Smooth muscle cell (in vitro differentiated cells): ENCODE data around the gene GRK5. TPM values are rescaled to one million over a fixed set of nuclear protein-coding genes. Genes with fewer than 3 reads are reported as not detected.

ENCODE experiments used
- DNase-seq: peaks from one replicate; lab custom pipeline; 2025; ENCODE audit not compliant: unreplicated experiment; lab: John Stamatoyannopoulos, UW
- H2AFZ ChIP-seq: fragments of 200-600 bp; sonication (generic); 2 replicates; pipeline ENCODE4 v1.6.0; 2016; ENCODE audit warnings: antibody characterized with exemption, low read depth, mild to moderate bottlenecking
- H3F3A ChIP-seq: fragments of 200-600 bp; sonication (generic); 2 replicates; pipeline ENCODE4 v1.6.0; 2017; ENCODE audit warnings: antibody characterized with exemption, low read depth
- H3K27ac ChIP-seq: fragments of 200-600 bp; sonication (generic); 2 replicates; pipeline ENCODE4 v1.5.1; 2016; ENCODE audit warnings: low read depth, mild to moderate bottlenecking
- H3K27me3 ChIP-seq: fragments of 200-600 bp; sonication (generic); 2 replicates; pipeline ENCODE4 v1.6.1; 2016; ENCODE audit warnings: low read depth, mild to moderate bottlenecking
- H3K36me3 ChIP-seq: fragments of 200-600 bp; sonication (generic); 2 replicates; pipeline ENCODE4 v1.5.1; 2016; ENCODE audit warnings: low read depth
- H3K4me1 ChIP-seq: fragments of 200-600 bp; sonication (generic); 2 replicates; pipeline ENCODE4 v1.5.1; 2016; ENCODE audit warnings: low read depth
- H3K4me2 ChIP-seq: fragments of 200-600 bp; sonication (generic); 2 replicates; pipeline ENCODE4 v1.6.0; 2016; ENCODE audit warnings: mild to moderate bottlenecking
- H3K4me3 ChIP-seq: fragments of 200-600 bp; sonication (generic); 2 replicates; pipeline ENCODE4 v1.5.1; 2016; ENCODE audit warnings: mild to moderate bottlenecking
- H3K79me2 ChIP-seq: fragments of 200-600 bp; sonication (generic); 2 replicates; pipeline ENCODE4 v1.6.0; 2016; ENCODE audit warnings: low read depth, mild to moderate bottlenecking
- H3K9ac ChIP-seq: fragments of 200-600 bp; sonication (generic); 2 replicates; pipeline ENCODE4 v1.6.0; 2016; ENCODE audit warnings: low read depth
- H3K9me3 ChIP-seq: fragments of 200-600 bp; sonication (generic); replicated peaks from 2 replicates; pipeline ENCODE4 v1.5.1; 2016; ENCODE audit warnings: low read depth
- H4K20me1 ChIP-seq: fragments of 200-600 bp; sonication (generic); 2 replicates; pipeline ENCODE4 v1.6.0; 2016; ENCODE audit warnings: low read depth
- CTCF ChIP-seq: fragments of 200-600 bp; sonication (generic); IDR thresholded peaks from 2 replicates; pipeline ENCODE4 v1.5.1; 2017; ENCODE audit warnings: borderline replicate concordance, mild to moderate bottlenecking, antibody characterized with exemption; ENCODE audit not compliant: insufficient read depth, poor library complexity, severe bottlenecking
- WGBS: methylation state at CpG from one replicate; pipeline ENCODE4 v1.1.7; 2016; ENCODE audit warnings: low lambda C conversion rate; 5-methylcytosine and 5-hydroxymethylcytosine counted together
- polyA plus RNA-seq: library from polyadenylated mRNA; unstranded; fragments of >200 nt; fragmentation: Nextera tagmentation; extraction: Ambion mirVana; gene quantifications from 2 replicates; pipeline ENCODE4 v1.2.1, GENCODE V29; 2016
- total RNA-seq: library from RNA; depleted of rRNA; stranded (reverse); fragments of >200 nt; gene quantifications from 2 replicates; pipeline ENCODE4 v1.2.3, GENCODE V29; 2014

GRK5 gene
- total and polyA plus RNA-seq, 2 experiments from 2014 or later: 4.4 to 5.2 TPM

- no peak overlapping the region for H3K27ac ChIP-seq
- H3K4me1 ChIP-seq: no peaks in the 10 kb centered on the region
- H3K4me2 ChIP-seq: peak overlapping the region; percentile 9
- no peak overlapping the region for H3K4me3 ChIP-seq
- no peaks in the 10 kb centered on the region for H3K36me3 ChIP-seq
- H4K20me1 ChIP-seq: peaks cover 2% of the 10 kb centered on the region
- WGBS: 52% methylated on average over 16 of the region's 16 CpGs
- no peaks in the 10 kb centered on the region for H3K9me3 ChIP-seq
- H3F3A ChIP-seq: no peaks in the 10 kb centered on the region
- DNase-seq: no peak
- no peaks in the 10 kb centered on the region for H3K79me2 ChIP-seq
- H3K9ac ChIP-seq: no peak overlapping the region
- no peak for TF ChIP-seq CTCF
- H2AFZ ChIP-seq: no peak overlapping the region
- no peaks in the 10 kb centered on the region for H3K27me3 ChIP-seq
Measured at GRCh38 chr10:119370111-119370741, 162.9 kb downstream of the GRK5 start.

GRCh38 chr10:119370972-119371703, 163.8 kb downstream of the GRK5 start:
- no peaks in the 10 kb centered on the region for H3F3A ChIP-seq
- no peak overlapping the region for H3K9ac ChIP-seq
- H2AFZ ChIP-seq: no peak overlapping the region
- no peak for TF ChIP-seq CTCF
- no peak overlapping the region for H3K27ac ChIP-seq
- peak overlapping the region; percentile 9 for H3K4me2 ChIP-seq
- no peaks in the 10 kb centered on the region for H3K9me3 ChIP-seq
- no peaks in the 10 kb centered on the region for H3K79me2 ChIP-seq
- no peak overlapping the region for H3K4me3 ChIP-seq
- H3K36me3 ChIP-seq: no peaks in the 10 kb centered on the region
- no peak for DNase-seq
- no peaks in the 10 kb centered on the region for H3K27me3 ChIP-seq
- 73% methylated on average over 24 of the region's 24 CpGs for WGBS
- no peaks in the 10 kb centered on the region for H3K4me1 ChIP-seq
- H4K20me1 ChIP-seq: peaks cover 5% of the 10 kb centered on the region

- no peaks in the 10 kb centered on the region for H3K27me3 ChIP-seq
- no peak overlapping the region for H3K4me3 ChIP-seq
- 82% methylated on average over 7 of the region's 7 CpGs for WGBS
- H3K27ac ChIP-seq: no peak overlapping the region
- H3K4me2 ChIP-seq: no peak overlapping the region
- no peak for DNase-seq
- H2AFZ ChIP-seq: no peak overlapping the region
- no peaks in the 10 kb centered on the region for H3K9me3 ChIP-seq
- peaks cover 5% of the 10 kb centered on the region for H4K20me1 ChIP-seq
- H3K79me2 ChIP-seq: no peaks in the 10 kb centered on the region
- no peaks in the 10 kb centered on the region for H3F3A ChIP-seq
- no peaks in the 10 kb centered on the region for H3K4me1 ChIP-seq
- no peak overlapping the region for H3K9ac ChIP-seq
- TF ChIP-seq CTCF: no peak
- H3K36me3 ChIP-seq: no peaks in the 10 kb centered on the region
Measured at GRCh38 chr10:119371704-119372663, 164.6 kb downstream of the GRK5 start.
